A673 (cell line): ENCODE data around the gene C21orf58. TPM values are rescaled to one million over a fixed set of nuclear protein-coding genes. Genes with fewer than 3 reads are reported as not detected.

Experiments used
- BruUV-seq: library from RNA; stranded (reverse); fragments of 400-500 nt; replicated peaks from 2 replicates; lab custom pipeline; 2021; lab: Mats Ljungman, UMichigan
- CTCF ChIA-PET: fragments of 300-600 bp; sonication (Branson Sonifier 250); formaldehyde crosslinking; loops from one replicate; lab custom pipeline; 2022; ENCODE audit warnings: antibody characterized with exemption; lab: Charles Lee
- POLR2A ChIA-PET: fragments of 300-600 bp; sonication (Branson Sonifier 250); formaldehyde crosslinking; loops from one replicate; lab custom pipeline; 2022; ENCODE audit warnings: antibody characterized with exemption; ENCODE audit not compliant: low non-redundant PET; lab: Charles Lee
- DNase-seq: peaks from one replicate; pipeline ENCODE4 v3.0.0-alpha.2; 2015; ENCODE audit warnings: low spot score
- H3K27ac ChIP-seq: fragments of 200-600 bp; sonication (generic); 2 replicates; pipeline ENCODE4 v1.5.1; 2016; ENCODE audit warnings: mixed run types, low read depth, mild to moderate bottlenecking, mixed read lengths, antibody characterized with exemption, low read length; ENCODE audit not compliant: poor library complexity, severe bottlenecking
- H3K27me3 ChIP-seq: fragments of 200-600 bp; sonication (generic); replicated peaks from 2 replicates; pipeline ENCODE4 v1.6.1; 2017; ENCODE audit warnings: mixed run types, low read depth, mild to moderate bottlenecking, mixed read lengths, antibody characterized with exemption, low read length; ENCODE audit not compliant: insufficient read depth, poor library complexity
- H3K36me3 ChIP-seq: fragments of 200-600 bp; sonication (generic); 2 replicates; pipeline ENCODE4 v1.6.1; 2016; ENCODE audit warnings: mixed run types, mild to moderate bottlenecking, mixed read lengths, antibody characterized with exemption, low read length; ENCODE audit not compliant: insufficient read depth, poor library complexity, severe bottlenecking
- H3K4me1 ChIP-seq: fragments of 200-600 bp; sonication (generic); 2 replicates; pipeline ENCODE4 v1.6.1; 2017; ENCODE audit warnings: mixed run types, mild to moderate bottlenecking, mixed read lengths, antibody characterized with exemption, low read length; ENCODE audit not compliant: insufficient read depth, poor library complexity, severe bottlenecking
- H3K4me3 ChIP-seq: fragments of 200-600 bp; sonication (generic); 2 replicates; pipeline ENCODE4 v1.5.1; 2016; ENCODE audit warnings: low read depth, mixed run types, mild to moderate bottlenecking, mixed read lengths, low read length; ENCODE audit not compliant: poor library complexity, severe bottlenecking
- H3K9me3 ChIP-seq: fragments of 200-600 bp; sonication (generic); 2 replicates; pipeline ENCODE4 v1.6.1; 2016; ENCODE audit warnings: mixed run types, low read depth, mild to moderate bottlenecking, mixed read lengths, antibody characterized with exemption, low read length; ENCODE audit not compliant: poor library complexity, severe bottlenecking
- EZH2 ChIP-seq: fragments of 200-600 bp; sonication (generic); IDR thresholded peaks from 2 replicates; pipeline ENCODE4 v1.6.1; 2017; ENCODE audit warnings: borderline replicate concordance, low read depth, mild to moderate bottlenecking, mixed read lengths, antibody characterized with exemption, low read length; ENCODE audit not compliant: poor library complexity, severe bottlenecking
- intact Hi-C: fragments of 100-400 bp; cut with micrococcal nuclease; formaldehyde crosslinking; loops from one replicate; pipeline ENCODE4 v1.10.0; 2022; ENCODE audit not compliant: unreplicated experiment
- total RNA-seq: library from RNA; stranded (reverse); gene quantifications from 2 replicates; pipeline ENCODE4 v1.2.3, GENCODE V29; 2021
- TF ChIP-seq, protein P1 (sequence below): fragments of 300-800, 200-600 bp; sonication (generic); conservative IDR thresholded peaks from 2 replicates; pipeline ENCODE4 v1.5.1; 2017; ENCODE audit warnings: low read depth, mild to moderate bottlenecking, antibody characterized with exemption, low read length, moderate library complexity, mixed read lengths

Gene C21orf58
- total RNA-seq, 1 experiment from 2014 or later = 41.2 TPM

DNA sequence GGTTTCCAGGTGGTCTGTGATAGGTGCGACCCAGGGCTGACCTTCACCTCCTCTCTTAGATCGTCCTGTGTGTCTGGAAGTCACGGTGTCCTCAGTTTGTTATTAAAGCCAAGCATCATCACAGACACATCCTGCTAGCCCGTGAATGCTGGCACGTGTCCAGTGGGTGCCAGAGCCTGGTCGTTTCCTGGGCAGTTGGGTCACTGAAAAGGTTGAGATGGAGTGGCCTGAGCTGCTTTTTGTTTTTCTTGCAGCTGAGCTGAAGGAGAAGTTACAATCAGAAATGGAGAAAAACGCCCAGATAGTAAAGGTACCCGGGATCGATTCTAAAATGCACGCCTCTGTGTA lies 23.5 kb upstream of the C21orf58 start:
- H3K9me3 ChIP-seq = no peaks in the 10 kb centered on the region
- H3K36me3 ChIP-seq = peaks cover 53% of the 10 kb centered on the region
- TF ChIP-seq EZH2 = no peak
- TF ChIP-seq, protein P1, sequence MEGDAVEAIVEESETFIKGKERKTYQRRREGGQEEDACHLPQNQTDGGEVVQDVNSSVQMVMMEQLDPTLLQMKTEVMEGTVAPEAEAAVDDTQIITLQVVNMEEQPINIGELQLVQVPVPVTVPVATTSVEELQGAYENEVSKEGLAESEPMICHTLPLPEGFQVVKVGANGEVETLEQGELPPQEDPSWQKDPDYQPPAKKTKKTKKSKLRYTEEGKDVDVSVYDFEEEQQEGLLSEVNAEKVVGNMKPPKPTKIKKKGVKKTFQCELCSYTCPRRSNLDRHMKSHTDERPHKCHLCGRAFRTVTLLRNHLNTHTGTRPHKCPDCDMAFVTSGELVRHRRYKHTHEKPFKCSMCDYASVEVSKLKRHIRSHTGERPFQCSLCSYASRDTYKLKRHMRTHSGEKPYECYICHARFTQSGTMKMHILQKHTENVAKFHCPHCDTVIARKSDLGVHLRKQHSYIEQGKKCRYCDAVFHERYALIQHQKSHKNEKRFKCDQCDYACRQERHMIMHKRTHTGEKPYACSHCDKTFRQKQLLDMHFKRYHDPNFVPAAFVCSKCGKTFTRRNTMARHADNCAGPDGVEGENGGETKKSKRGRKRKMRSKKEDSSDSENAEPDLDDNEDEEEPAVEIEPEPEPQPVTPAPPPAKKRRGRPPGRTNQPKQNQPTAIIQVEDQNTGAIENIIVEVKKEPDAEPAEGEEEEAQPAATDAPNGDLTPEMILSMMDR = no peak
- intact Hi-C loops = no loop called here
- POLR2A ChIA-PET = no interaction called here
- H3K27me3 ChIP-seq = no peaks in the 10 kb centered on the region
- CTCF ChIA-PET = no interaction called here
- no peaks in the 10 kb centered on the region for H3K4me1 ChIP-seq
- DNase-seq = no peak
- BruUV-seq = no TSS peak
- no peak overlapping the region for H3K4me3 ChIP-seq
- H3K27ac ChIP-seq = no peak overlapping the region

DNA sequence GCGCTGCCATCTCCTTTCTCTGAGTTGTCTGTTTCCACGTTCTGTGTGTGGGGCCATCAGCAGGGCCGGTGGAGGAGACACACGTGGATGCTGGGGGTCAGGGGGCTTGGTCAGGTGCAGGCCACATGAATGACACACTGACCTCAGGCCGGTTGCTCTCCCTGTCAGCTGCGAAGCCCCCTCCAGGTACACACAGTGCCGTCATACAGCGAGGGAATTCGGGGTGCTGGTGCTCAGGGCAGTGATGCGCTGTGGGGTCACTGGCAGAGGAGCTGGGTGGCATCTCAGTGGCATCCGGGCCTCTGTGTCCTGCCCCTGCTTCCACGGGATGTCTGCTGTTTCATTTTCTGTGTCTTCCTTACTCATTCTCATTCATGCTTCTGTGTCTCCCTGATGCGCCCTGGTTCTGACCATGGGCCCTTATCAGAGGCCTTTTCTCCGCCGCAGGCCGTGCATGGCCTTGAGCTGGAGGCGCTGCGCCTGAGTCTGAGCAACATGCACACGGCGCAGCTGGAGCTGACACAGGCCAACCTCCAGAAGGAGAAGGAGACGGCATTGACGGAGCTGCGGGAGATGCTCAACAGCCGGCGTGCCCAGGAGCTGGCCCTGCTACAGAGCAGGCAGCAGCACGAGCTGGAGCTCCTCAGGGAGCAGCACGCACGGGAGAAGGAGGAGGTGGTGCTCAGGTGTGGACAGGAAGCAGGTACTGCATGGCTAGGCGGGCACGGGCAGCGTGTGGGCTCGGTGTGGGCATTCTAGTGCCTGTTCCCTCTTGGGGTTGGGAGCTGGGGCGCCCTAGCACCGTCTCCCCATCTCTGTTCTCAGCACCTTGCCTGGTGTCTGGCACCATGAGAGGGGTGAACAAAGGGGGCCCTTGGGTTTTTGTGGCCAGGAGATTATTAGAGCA lies 22.9 kb upstream of the C21orf58 start:
- TF ChIP-seq, protein P1 = no peak
- no peak for TF ChIP-seq EZH2
- BruUV-seq = no TSS peak
- Histone ChIP-seq H3K27me3 (no peaks in the 10 kb centered on the region), H3K36me3 (peaks cover 47% of the 10 kb centered on the region), H3K27ac (no peak overlapping the region), H3K9me3 (no peaks in the 10 kb centered on the region), H3K4me3 (no peak overlapping the region), H3K4me1 (no peaks in the 10 kb centered on the region)
- no peak for DNase-seq
- intact Hi-C loops = no loop called here
- ChIA-PET POLR2A (no interaction called here), CTCF (no interaction called here)

DNA sequence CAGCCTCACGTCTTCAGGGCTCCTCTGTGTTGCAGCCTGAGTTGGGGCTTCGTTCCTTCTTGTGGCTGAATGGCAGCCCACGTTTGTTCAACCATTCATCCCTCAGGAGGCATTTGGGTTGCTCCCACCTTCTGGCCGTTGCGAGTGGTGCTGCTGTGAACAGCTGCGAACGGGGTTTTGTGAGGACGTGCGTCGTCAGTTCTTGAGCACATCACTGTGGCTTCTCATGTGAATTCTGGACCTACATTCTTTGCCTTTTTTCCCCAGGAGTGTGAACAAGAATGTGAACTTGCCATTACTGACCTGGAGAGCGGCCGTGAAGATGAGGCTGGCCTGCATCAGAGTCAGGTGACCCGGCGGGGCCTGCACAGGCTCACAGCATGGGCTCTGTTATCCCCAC lies 22.2 kb upstream of the C21orf58 start:
- H3K36me3 ChIP-seq = peaks cover 45% of the 10 kb centered on the region
- CTCF ChIA-PET = no interaction called here
- H3K27me3 ChIP-seq = no peaks in the 10 kb centered on the region
- H3K9me3 ChIP-seq = no peaks in the 10 kb centered on the region
- BruUV-seq = no TSS peak
- no peaks in the 10 kb centered on the region for H3K4me1 ChIP-seq
- no peak overlapping the region for H3K4me3 ChIP-seq
- no peak for DNase-seq
- POLR2A ChIA-PET = no interaction called here
- intact Hi-C loops = no loop called here
- TF ChIP-seq EZH2 = no peak
- TF ChIP-seq, protein P1 = no peak
- no peak overlapping the region for H3K27ac ChIP-seq
